Neural cell (in vitro differentiated cells): ENCODE results near the gene NHLRC4.

Experiments used
- CTCF ChIP-seq: fragments of 450-650 bp; IDR thresholded peaks from 2 replicates; pipeline ENCODE4 v1.5.1; 2014; ENCODE audit warnings: antibody characterized with exemption, mild to moderate bottlenecking, moderate library complexity; ENCODE audit not compliant: poor library complexity, severe bottlenecking
- EZH2 ChIP-seq: fragments of 200-600, 300-800 bp; shearing (Covaris generic), sonication (generic); IDR thresholded peaks from 2 replicates; pipeline ENCODE4 v1.6.1; 2014; ENCODE audit warnings: antibody characterized with exemption, low read length, borderline replicate concordance, mild to moderate bottlenecking; ENCODE audit not compliant: insufficient read depth, poor library complexity, severe bottlenecking
- MXI1 ChIP-seq: fragments of 450-650 bp; conservative IDR thresholded peaks from 2 replicates; pipeline ENCODE4 v1.6.1; 2014; ENCODE audit warnings: antibody characterized with exemption, mild to moderate bottlenecking; ENCODE audit not compliant: poor library complexity, severe bottlenecking
- POLR2AphosphoS5 ChIP-seq: IDR thresholded peaks from 2 replicates; pipeline ENCODE4 v1.6.1; 2012
- TAF1 ChIP-seq: IDR thresholded peaks from 2 replicates; pipeline ENCODE4 v1.6.1; 2012; ENCODE audit warnings: low read depth

GRCh38 chr16:536746-537145 is 30.1 kb upstream of the NHLRC4 start:
- TF ChIP-seq POLR2AphosphoS5 (no peak), CTCF (no peak), MXI1 (no peak), EZH2 (no peak), TAF1 (no peak)
